NCI-H2196 (cell line): Measurements from ENCODE around the gene SLC8A2.
"Not testable (repeated sequence)": the region's sequence is repeated elsewhere in the genome, so short reads cannot be mapped to it uniquely, and the experiment has no call there.

Experiments
- DNase-seq: peaks from one replicate; lab custom pipeline; 2025; ENCODE audit not compliant: unreplicated experiment; lab: John Stamatoyannopoulos, UW

The SLC8A2 gene

GRCh38 chr19:47487551-47488515 lies 16.1 kb upstream of the SLC8A2 start:
- DNase-seq, result no peak

DNA sequence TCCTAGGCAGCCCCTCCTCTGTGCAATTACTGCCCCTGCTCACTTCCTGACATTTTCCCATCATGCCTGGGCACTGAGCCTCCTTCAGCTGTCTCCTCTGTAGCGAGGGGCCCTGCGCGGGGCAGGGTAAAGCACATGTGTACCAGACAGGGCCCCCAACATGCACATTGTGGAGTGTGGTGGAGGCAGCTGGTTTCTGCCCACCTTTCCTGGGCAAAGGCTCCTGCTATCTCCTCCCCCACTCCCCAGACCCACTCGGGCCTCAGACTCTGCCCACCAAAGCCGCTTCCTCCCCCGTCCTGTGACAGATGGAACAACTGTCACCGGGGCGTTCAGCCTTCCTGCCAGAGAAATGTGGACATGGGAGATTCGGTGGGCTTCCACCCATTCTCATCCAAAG lies 15.2 kb upstream of the SLC8A2 start:
- DNase-seq, result no peak

GRCh38 chr19:47486220-47486619 lies 14.5 kb upstream of the SLC8A2 start:
- DNase-seq, result not testable (repeated sequence)

DNA sequence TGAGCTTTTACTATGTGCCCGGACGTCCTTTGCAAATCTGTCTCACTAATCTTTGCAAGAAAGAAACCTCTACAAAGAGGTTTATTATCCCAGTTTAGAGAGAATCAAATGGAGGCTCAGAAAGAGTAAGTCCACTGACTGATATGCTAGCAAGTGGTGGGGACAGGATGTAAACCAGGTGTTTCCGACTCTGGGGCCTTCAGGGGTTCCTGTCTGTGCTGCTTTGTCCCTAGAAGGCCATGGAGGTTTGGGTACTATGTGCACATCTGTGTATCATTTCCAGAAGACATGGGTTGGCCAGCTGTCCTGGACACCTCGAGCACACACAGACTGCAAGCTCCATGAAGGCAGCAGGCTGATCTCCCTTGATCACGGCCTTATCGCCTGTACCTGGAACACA lies 13.5 kb upstream of the SLC8A2 start:
- DNase-seq, result no peak

- peak; percentile 88 for DNase-seq
Observed at GRCh38 chr19:47483800-47484690, 12.4 kb upstream of the SLC8A2 start, which contains the start of gene KPTN. Gene KPTN (minus strand): TSS chr19:47484219. CDS start chr19:47484160, 59 bp downstream.

GRCh38 chr19:47483200-47483599 lies 11.5 kb upstream of the SLC8A2 start:
- no peak for DNase-seq

DNA sequence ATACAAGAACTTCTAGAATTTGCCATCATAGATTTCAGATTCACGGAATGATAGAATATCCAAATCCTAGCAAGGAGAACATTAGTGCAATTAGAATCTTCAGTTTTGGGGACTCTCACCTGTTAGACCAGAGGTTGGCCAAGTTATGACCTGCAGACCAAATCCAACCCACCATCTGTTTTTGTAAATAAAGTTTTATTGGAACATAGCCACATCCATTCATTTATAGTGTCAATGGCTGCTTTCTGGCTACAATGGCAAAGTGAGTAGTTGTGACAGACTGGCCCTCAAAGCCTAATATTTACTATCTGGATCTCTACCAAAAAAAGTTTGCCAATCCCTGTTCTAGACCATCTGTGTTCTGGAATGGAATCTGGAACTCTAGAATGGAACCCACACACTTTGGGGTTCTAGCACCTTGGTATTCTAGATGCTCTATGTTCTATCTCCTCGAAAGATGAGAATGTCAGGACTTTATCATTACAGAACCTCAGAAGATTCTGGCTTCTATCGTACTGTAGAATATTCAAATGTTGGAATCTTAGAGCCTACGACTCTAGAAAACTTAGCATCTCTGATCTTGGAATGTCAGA lies 9.9 kb upstream of the SLC8A2 start:
- no peak for DNase-seq

DNA sequence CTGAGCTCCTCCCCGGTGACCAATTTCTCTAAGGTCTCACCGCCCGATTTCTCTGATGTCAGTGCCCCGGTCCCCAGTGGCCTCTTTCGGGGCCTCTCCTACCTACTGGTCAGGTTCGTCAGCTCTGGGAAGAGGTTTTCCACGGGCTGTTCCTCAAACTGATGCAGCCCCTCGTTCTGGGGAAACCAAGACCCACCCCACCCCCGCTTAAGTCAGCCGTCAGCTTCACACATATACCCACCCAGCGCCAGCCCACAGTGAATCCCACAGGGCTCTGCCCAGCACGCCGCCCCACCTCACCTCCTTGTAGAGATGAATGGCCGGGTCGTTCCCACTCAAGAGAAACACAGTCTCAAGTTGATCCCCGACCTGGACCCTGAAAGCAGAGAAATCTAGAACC lies 9.0 kb upstream of the SLC8A2 start:
- no peak for DNase-seq

GRCh38 chr19:47479701-47480503 lies 8.2 kb upstream of the SLC8A2 start:
- no peak for DNase-seq

GRCh38 chr19:47476438-47476972 lies 4.8 kb upstream of the SLC8A2 start:
- no peak for DNase-seq

DNA sequence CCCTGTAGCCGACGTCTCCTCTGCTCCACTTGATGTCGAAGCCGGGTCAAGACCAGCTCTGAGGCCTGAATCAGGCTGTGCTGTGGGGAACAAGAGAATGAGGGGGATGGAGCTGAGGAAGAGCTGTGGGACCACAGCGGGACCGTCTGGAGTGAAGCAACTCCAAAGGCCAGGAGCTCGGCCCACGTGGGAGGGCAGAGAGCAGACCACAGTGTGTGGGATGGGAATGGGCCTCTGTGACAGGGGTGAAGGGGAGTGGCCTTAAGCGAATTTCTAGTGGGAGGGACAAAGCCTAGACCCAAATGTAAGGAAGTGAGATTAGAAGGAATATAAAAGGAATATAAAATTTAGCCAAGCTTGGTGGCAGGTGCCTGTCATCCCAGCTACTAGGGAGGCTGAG lies 3.8 kb upstream of the SLC8A2 start:
- no peak for DNase-seq

GRCh38 chr19:47473336-47473735 lies 1.6 kb upstream of the SLC8A2 start:
- DNase-seq, result no peak

DNA sequence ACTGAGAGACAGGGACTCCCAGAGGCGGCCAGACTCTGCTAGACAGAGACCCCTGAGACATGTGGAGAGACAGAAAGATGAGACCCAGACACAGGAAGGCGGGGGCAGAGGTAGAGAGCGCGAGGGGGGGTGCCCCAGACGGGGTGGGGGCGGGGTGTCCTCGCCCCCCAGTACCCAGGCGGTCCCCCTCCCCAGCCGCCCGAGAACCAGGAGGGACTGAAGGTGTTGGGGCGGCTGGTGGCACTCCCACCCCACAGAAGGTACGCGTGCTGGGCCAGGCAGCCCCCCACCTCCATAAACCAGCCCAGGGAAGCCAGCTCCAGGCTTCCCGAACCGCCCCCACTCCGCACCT lies 336 bp downstream of the SLC8A2 start:
- DNase-seq, result no peak

DNA sequence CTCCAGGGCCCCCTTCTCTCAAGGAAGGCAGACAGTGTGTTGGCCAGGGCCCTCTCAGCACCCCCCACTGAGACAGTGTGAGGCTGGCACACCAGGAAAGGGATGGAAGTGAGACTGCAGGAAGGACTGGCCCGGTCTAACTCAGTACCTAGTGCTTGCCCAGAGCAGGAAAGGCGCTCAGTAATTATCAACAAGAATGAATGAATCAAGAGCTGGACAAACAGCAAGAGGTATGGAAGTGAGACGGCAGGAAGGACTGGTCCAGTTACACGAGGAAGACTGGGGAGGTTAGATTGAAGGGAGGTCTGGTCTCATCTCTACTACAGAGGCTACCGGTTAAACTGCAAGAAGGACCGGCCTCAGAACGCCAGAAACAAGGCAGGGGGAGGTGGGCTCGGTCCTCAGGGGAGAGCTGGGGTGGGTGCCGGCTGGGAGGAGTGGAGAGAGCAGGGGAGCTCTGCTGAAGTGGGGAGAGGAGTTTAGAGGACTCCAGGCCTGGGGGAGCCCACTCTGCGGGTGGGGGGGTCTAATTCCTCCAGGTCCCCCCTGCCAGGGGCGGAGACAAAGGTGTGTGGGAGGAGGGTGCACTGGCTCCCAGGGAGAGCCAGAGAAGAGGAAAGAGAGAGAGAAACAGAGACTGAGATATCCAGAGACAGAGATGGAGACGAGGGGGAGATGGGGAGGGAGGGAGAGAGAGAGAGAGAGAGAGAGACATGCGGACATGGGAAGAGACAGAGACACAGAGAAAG lies 1.1 kb downstream of the SLC8A2 start:
- no peak for DNase-seq

- no peak for DNase-seq
Observed at GRCh38 chr19:47469719-47470118, 2.0 kb downstream of the SLC8A2 start.

DNA sequence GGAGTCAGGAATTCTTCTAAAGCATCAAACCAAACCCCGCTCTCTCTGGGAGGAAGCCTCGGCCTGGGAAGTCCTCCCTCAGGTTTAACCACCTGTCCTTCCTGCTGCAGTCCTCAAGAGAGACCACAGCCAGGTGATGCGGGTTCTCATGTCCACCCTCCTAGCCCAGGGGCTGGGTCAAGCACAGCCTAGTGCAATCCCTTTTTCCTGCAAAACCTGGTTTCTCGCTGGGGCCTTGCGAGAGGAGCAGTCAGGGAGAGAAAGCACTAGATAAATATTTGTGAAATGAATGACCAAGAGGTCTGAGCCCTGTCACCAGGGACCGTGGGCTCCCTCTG lies 2.4 kb downstream of the SLC8A2 start:
- DNase-seq, result peak; percentile 14

DNA sequence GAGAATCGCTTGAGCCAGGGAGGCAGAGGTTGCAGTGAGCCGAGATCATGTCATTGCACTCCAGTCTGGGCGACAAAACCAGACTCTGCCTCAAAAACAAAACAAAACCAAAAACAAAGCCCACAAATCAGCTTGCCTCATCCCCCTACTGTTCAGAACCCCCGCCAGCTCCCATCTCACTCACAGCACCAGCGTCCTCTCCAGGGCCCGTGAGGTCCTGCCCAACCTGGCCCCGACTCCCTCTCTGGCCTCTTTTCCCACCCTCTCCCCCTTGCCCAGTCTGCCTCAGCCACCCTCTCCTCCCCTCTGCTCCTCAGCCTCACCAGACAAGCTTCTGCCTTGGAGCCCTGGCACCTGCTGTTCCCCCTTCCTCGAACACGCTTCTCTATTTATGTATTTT lies 3.8 kb downstream of the SLC8A2 start:
- no peak for DNase-seq

GRCh38 chr19:47465957-47466356 lies 5.7 kb downstream of the SLC8A2 start:
- no peak for DNase-seq

GRCh38 chr19:47464675-47465419 lies 6.8 kb downstream of the SLC8A2 start:
- no peak for DNase-seq
